PC-9 (cell line): ENCODE results near the gene RAP1GAP2. TPM values are rescaled to one million over a fixed set of nuclear protein-coding genes. Genes with fewer than 3 reads are reported as not detected.

ENCODE experiments used
- BruUV-seq: library from RNA; stranded (reverse); fragments of 400-500 nt; replicated peaks from 2 replicates; lab custom pipeline; 2021; lab: Mats Ljungman, UMichigan
- CTCF ChIA-PET: fragments of 300-600 bp; sonication (Branson Sonifier 250); formaldehyde crosslinking; loops from one replicate; lab custom pipeline; 2022; ENCODE audit warnings: antibody characterized with exemption; lab: Charles Lee
- POLR2A ChIA-PET: fragments of 300-600 bp; sonication (Branson Sonifier 250); formaldehyde crosslinking; loops from one replicate; lab custom pipeline; 2022; ENCODE audit warnings: antibody characterized with exemption; ENCODE audit not compliant: unreplicated experiment; lab: Charles Lee
- DNase-seq, 2 experiments: peaks; one replicate each; pipeline versions ENCODE4 v3.0.0 to v3.0.0-alpha.2; 2015 to 2022; ENCODE audit warnings: mixed read lengths in 1 of 2
- H2AFZ ChIP-seq: fragments of 200-600 bp; sonication (generic); 2 replicates; pipeline ENCODE4 v1.8.1; 2017; ENCODE audit warnings: antibody characterized with exemption
- H3F3A ChIP-seq: fragments of 200-600 bp; sonication (generic); 2 replicates; pipeline ENCODE4 v1.8.1; 2017; ENCODE audit warnings: antibody characterized with exemption, mild to moderate bottlenecking, low read depth; ENCODE audit not compliant: insufficient read depth
- H3K27ac ChIP-seq: fragments of 200-600 bp; sonication (generic); 2 replicates; pipeline ENCODE4 v1.6.1; 2016; ENCODE audit warnings: mixed run types
- H3K27me3 ChIP-seq: fragments of 200-600 bp; sonication (generic); 2 replicates; pipeline ENCODE4 v1.6.1; 2016; ENCODE audit warnings: low read depth, mixed run types; ENCODE audit not compliant: insufficient read depth
- H3K36me3 ChIP-seq: fragments of 200-600 bp; sonication (generic); 2 replicates; pipeline ENCODE4 v1.6.1; 2016; ENCODE audit warnings: low read depth, mixed run types
- H3K4me1 ChIP-seq: fragments of 200-600 bp; sonication (generic); replicated peaks from 2 replicates; pipeline ENCODE4 v1.6.1; 2016; ENCODE audit warnings: mixed run types; ENCODE audit not compliant: insufficient read depth
- H3K4me2 ChIP-seq: fragments of 200-600 bp; sonication (generic); 2 replicates; pipeline ENCODE4 v1.6.1; 2017; ENCODE audit warnings: mixed run types
- H3K4me3 ChIP-seq: fragments of 200-600 bp; sonication (generic); 2 replicates; pipeline ENCODE4 v1.6.1; 2016; ENCODE audit warnings: mixed run types
- H3K79me2 ChIP-seq: fragments of 200-600 bp; sonication (generic); 2 replicates; pipeline ENCODE4 v1.6.1; 2017; ENCODE audit warnings: low read depth, mixed run types
- H3K9me2 ChIP-seq: fragments of 200-600 bp; sonication (generic); 2 replicates; pipeline ENCODE4 v1.8.1; 2017; ENCODE audit warnings: mild to moderate bottlenecking; ENCODE audit not compliant: insufficient read depth
- H3K9me3 ChIP-seq: fragments of 200-600 bp; sonication (generic); 2 replicates; pipeline ENCODE4 v1.8.1; 2016; ENCODE audit warnings: low read depth; ENCODE audit not compliant: insufficient read depth
- H4K20me1 ChIP-seq: fragments of 200-600 bp; sonication (generic); 2 replicates; pipeline ENCODE4 v1.8.1; 2017; ENCODE audit not compliant: insufficient read depth
- CTCF ChIP-seq: fragments of 200-600 bp; sonication (generic); conservative IDR thresholded peaks from 2 replicates; pipeline ENCODE4 v1.6.1; 2017; ENCODE audit warnings: mixed run types, antibody characterized with exemption, mild to moderate bottlenecking, moderate library complexity
- EZH2 ChIP-seq: fragments of 200-600 bp; sonication (generic); IDR thresholded peaks from 2 replicates; pipeline ENCODE4 v1.8.0; 2017; ENCODE audit warnings: antibody characterized with exemption, low read depth
- intact Hi-C: fragments of 100-400 bp; cut with micrococcal nuclease; formaldehyde crosslinking; loops from one replicate; pipeline ENCODE4 v1.10.0; 2022; ENCODE audit not compliant: unreplicated experiment
- total RNA-seq: library from RNA; stranded (reverse); gene quantifications from 2 replicates; pipeline ENCODE4 v1.2.3, GENCODE V29; 2021

The RAP1GAP2 gene
- total RNA-seq, 1 experiment from 2014 or later = 10.1 TPM

- 0 out of 2 replicates have a peak, but pooled peaks cover 7% of the 10 kb centered on the region for H3K27me3 ChIP-seq
- POLR2A ChIA-PET = interaction anchor here (0.7 kb wide), 1 partner anchor 919 kb away, joined by 10 read pairs; no protein-coding TSS in a partner anchor
- no peak for DNase-seq
- no peak overlapping the region for H2AFZ ChIP-seq
- H3K27ac ChIP-seq = no peak overlapping the region
- no peaks in the 10 kb centered on the region for H3K79me2 ChIP-seq
- no peak overlapping the region for H3K4me2 ChIP-seq
- no peaks in the 10 kb centered on the region for H3K36me3 ChIP-seq
- BruUV-seq = no TSS peak
- H4K20me1 ChIP-seq = no peaks in the 10 kb centered on the region
- CTCF ChIA-PET = no interaction called here
- no peaks in the 10 kb centered on the region for H3K9me3 ChIP-seq
- TF ChIP-seq CTCF (no peak), EZH2 (no peak)
- 0 out of 2 replicates have a peak, but pooled peaks cover 4% of the 10 kb centered on the region for H3F3A ChIP-seq
- no peak overlapping the region for H3K4me3 ChIP-seq
- no peaks in the 10 kb centered on the region for H3K4me1 ChIP-seq
- H3K9me2 ChIP-seq = no peaks in the 10 kb centered on the region
- intact Hi-C loops = no loop called here
Measured at GRCh38 chr17:2835780-2836179, 39.5 kb downstream of the RAP1GAP2 start.

GRCh38 chr17:2837147-2837561, 40.9 kb downstream of the RAP1GAP2 start:
- Histone ChIP-seq H3K9me2 (no peaks in the 10 kb centered on the region), H2AFZ (no peak overlapping the region), H3K27me3 (0 out of 2 replicates have a peak, but pooled peaks cover 7% of the 10 kb centered on the region), H4K20me1 (no peaks in the 10 kb centered on the region), H3K4me2 (no peak overlapping the region), H3K4me1 (no peaks in the 10 kb centered on the region), H3K27ac (no peak overlapping the region), H3K4me3 (no peak overlapping the region), H3K9me3 (no peaks in the 10 kb centered on the region), H3K36me3 (no peaks in the 10 kb centered on the region), H3F3A (no peaks in the 10 kb centered on the region), H3K79me2 (no peaks in the 10 kb centered on the region)
- CTCF ChIA-PET = interaction anchor here (0.6 kb wide), 2 partner anchors 837 to 884 kb away, joined by 4 read pairs; no protein-coding TSS in a partner anchor
- intact Hi-C loops = no loop called here
- POLR2A ChIA-PET = no interaction called here
- DNase-seq = no peak
- TF ChIP-seq CTCF (no peak), EZH2 (no peak)
- no TSS peak for BruUV-seq

- H3K4me3 ChIP-seq = no peak overlapping the region
- H3K27me3 ChIP-seq = no peaks in the 10 kb centered on the region
- intact Hi-C loops = no loop called here
- H3K27ac ChIP-seq = no peak overlapping the region
- H3K9me3 ChIP-seq = no peaks in the 10 kb centered on the region
- H3K36me3 ChIP-seq = no peaks in the 10 kb centered on the region
- no peaks in the 10 kb centered on the region for H3K79me2 ChIP-seq
- TF ChIP-seq CTCF (no peak), EZH2 (no peak)
- POLR2A ChIA-PET = no interaction called here
- BruUV-seq = no TSS peak
- H2AFZ ChIP-seq = no peak overlapping the region; the same call in 1 of the 2 replicates
- DNase-seq = no peak
- peaks cover 5% of the 10 kb centered on the region; the same call in 1 of the 2 replicates for H3F3A ChIP-seq
- H3K9me2 ChIP-seq = no peaks in the 10 kb centered on the region
- H4K20me1 ChIP-seq = no peaks in the 10 kb centered on the region
- no peak overlapping the region for H3K4me2 ChIP-seq
- CTCF ChIA-PET = no interaction called here
- 0 out of 2 replicates have a peak, but pooled peaks cover 9% of the 10 kb centered on the region for H3K4me1 ChIP-seq
Measured at GRCh38 chr17:2841606-2842005, 45.4 kb downstream of the RAP1GAP2 start.
